Suprapubic skin (tissue), 3 donors: Measurements from ENCODE around the gene PIK3AP1.

Experiments
- EP300 ChIP-seq: sonication (generic); formaldehyde crosslinking; IDR thresholded peaks from one replicate; pipeline ENCODE4 v1.6.1; 2017; ENCODE audit warnings: antibody characterized with exemption
- POLR2A ChIP-seq, 2 donors: fragments of 450-650 bp; IDR thresholded peaks; one replicate each; pipeline ENCODE4 v1.6.1; 2017; ENCODE audit warnings: antibody characterized with exemption in 2 of 2, mild to moderate bottlenecking in 2 of 2, moderate library complexity in 2 of 2
- TF ChIP-seq, protein P1 (sequence below), 2 donors: fragments of 200-600 bp in 1 of 2; fragments of 450-650 bp in 1 of 2; sonication (generic) in 1 of 2; IDR thresholded peaks; one replicate each; pipeline ENCODE4 v1.5.1; 2016 to 2019; ENCODE audit warnings: antibody characterized with exemption in 2 of 2, mild to moderate bottlenecking in 1 of 2, moderate library complexity in 1 of 2

- TF ChIP-seq, protein P1, sequence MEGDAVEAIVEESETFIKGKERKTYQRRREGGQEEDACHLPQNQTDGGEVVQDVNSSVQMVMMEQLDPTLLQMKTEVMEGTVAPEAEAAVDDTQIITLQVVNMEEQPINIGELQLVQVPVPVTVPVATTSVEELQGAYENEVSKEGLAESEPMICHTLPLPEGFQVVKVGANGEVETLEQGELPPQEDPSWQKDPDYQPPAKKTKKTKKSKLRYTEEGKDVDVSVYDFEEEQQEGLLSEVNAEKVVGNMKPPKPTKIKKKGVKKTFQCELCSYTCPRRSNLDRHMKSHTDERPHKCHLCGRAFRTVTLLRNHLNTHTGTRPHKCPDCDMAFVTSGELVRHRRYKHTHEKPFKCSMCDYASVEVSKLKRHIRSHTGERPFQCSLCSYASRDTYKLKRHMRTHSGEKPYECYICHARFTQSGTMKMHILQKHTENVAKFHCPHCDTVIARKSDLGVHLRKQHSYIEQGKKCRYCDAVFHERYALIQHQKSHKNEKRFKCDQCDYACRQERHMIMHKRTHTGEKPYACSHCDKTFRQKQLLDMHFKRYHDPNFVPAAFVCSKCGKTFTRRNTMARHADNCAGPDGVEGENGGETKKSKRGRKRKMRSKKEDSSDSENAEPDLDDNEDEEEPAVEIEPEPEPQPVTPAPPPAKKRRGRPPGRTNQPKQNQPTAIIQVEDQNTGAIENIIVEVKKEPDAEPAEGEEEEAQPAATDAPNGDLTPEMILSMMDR (IDR thresholded peaks at IDR 0.05) = no peak
- no peak for TF ChIP-seq EP300
- TF ChIP-seq POLR2A (IDR thresholded peaks at IDR 0.05) = no peak
Measured at GRCh38 chr10:96767611-96768010, 47.3 kb upstream of the PIK3AP1 start.
